Glutamatergic neuron (in vitro differentiated cells): ENCODE measurements around the gene ANO7. TPM values are rescaled to one million over a fixed set of nuclear protein-coding genes. Genes with fewer than 3 reads are reported as not detected.
A peak's percentile ranks its signal among the peaks of the same experiment; 100 is the strongest.

Experiments
- DNase-seq: peaks from one replicate; pipeline ENCODE4 v3.0.0; 2022
- H3K27ac Mint-ChIP-seq: one replicate; pipeline ENCODE4 v1.8.0; 2020; ENCODE audit warnings: mild to moderate bottlenecking, mixed read lengths, inconsistent platforms; ENCODE audit not compliant: unreplicated experiment
- H3K27me3 Mint-ChIP-seq: one replicate; pipeline ENCODE4 v1.8.0; 2020; ENCODE audit warnings: mild to moderate bottlenecking, moderate library complexity, mixed read lengths, inconsistent platforms; ENCODE audit not compliant: unreplicated experiment
- H3K36me3 Mint-ChIP-seq: one replicate; pipeline ENCODE4 v1.8.0; 2020; ENCODE audit warnings: mild to moderate bottlenecking, mixed read lengths, inconsistent platforms; ENCODE audit not compliant: unreplicated experiment
- H3K4me1 Mint-ChIP-seq: one replicate; pipeline ENCODE4 v1.8.0; 2020; ENCODE audit warnings: mild to moderate bottlenecking, low read depth, mixed read lengths, inconsistent platforms; ENCODE audit not compliant: unreplicated experiment
- H3K4me3 Mint-ChIP-seq: one replicate; pipeline ENCODE4 v1.8.0; 2020; ENCODE audit warnings: mild to moderate bottlenecking, mixed read lengths, inconsistent platforms; ENCODE audit not compliant: unreplicated experiment
- H3K9me3 Mint-ChIP-seq: one replicate; pipeline ENCODE4 v1.8.0; 2020; ENCODE audit warnings: mild to moderate bottlenecking, moderate library complexity, mixed read lengths, inconsistent platforms; ENCODE audit not compliant: unreplicated experiment
- CTCF ChIP-seq: fragments of 200-600 bp; sonication (generic); IDR thresholded peaks from one replicate; pipeline ENCODE4 v1.5.0; 2021; ENCODE audit not compliant: partially characterized antibody, unreplicated experiment
- total RNA-seq: library from RNA; stranded (reverse); fragmentation: NEBNext Ultra II Directional; extraction: Animal tissue kit (Norgen Biotek cat#: 25700); gene quantifications from one replicate; pipeline ENCODE4 v1.2.1, GENCODE V29; 2021; ENCODE audit not compliant: unreplicated experiment

Gene ANO7
- total RNA-seq, 1 donor from 2014 or later, result 2.6 TPM

GRCh38 chr2:241148891-241149674 lies 39.4 kb upstream of the ANO7 start, which contains the start of gene PASK:
Gene PASK, minus strand, starts transcription at chr2:241149472. Its CDS starts 6,440 bp downstream, at chr2:241143032.
- peak; percentile 94 for DNase-seq
- peak within 1 kb of the TSS; percentile 89 for H3K27ac Mint-ChIP-seq
- peaks cover 10% of the 10 kb centered on the region for H3K4me1 Mint-ChIP-seq

GRCh38 chr2:241149675-241149924 lies 38.9 kb upstream of the ANO7 start:
- Mint-ChIP-seq H3K4me3 (peak overlapping the region; percentile 99), H3K9me3 (peaks cover 7% of the 10 kb centered on the region), H3K36me3 (peaks cover 5% of the 10 kb centered on the region)

More at GRCh38 chr2:241148891-241149674, 39.4 kb upstream of the ANO7 start, which contains the start of gene PASK:
- TF ChIP-seq CTCF, result no peak
- peaks cover 7% of the 10 kb centered on the region for H3K9me3 Mint-ChIP-seq
- H3K27me3 Mint-ChIP-seq, result peaks cover 4% of the 10 kb centered on the region
- H3K4me3 Mint-ChIP-seq, result peak within 1 kb of the TSS; percentile 99
- H3K36me3 Mint-ChIP-seq, result peaks cover 5% of the 10 kb centered on the region

GRCh38 chr2:241149925-241150659 lies 38.4 kb upstream of the ANO7 start, which contains the start of gene PPP1R7:
Gene PPP1R7, plus strand, starts transcription at chr2:241150467. Its CDS starts 29 bp downstream, at chr2:241150496.
- Mint-ChIP-seq H3K9me3 (peaks cover 7% of the 10 kb centered on the region), H3K4me3 (peak within 1 kb of the TSS; percentile 99), H3K27me3 (peaks cover 4% of the 10 kb centered on the region), H3K36me3 (peaks cover 5% of the 10 kb centered on the region), H3K27ac (peak within 1 kb of the TSS; percentile 89), H3K4me1 (peaks cover 10% of the 10 kb centered on the region)
- TF ChIP-seq CTCF, result no peak
- DNase-seq, result peak; percentile 95

More at GRCh38 chr2:241149675-241149924, 38.9 kb upstream of the ANO7 start:
- Mint-ChIP-seq H3K4me1 (peaks cover 10% of the 10 kb centered on the region), H3K27ac (peak overlapping the region; percentile 66), H3K27me3 (peaks cover 4% of the 10 kb centered on the region)
- TF ChIP-seq CTCF, result no peak
- DNase-seq, result no peak

- H3K9me3 Mint-ChIP-seq, result peaks cover 7% of the 10 kb centered on the region
- no peak for TF ChIP-seq CTCF
- H3K4me1 Mint-ChIP-seq, result peaks cover 10% of the 10 kb centered on the region
- H3K27ac Mint-ChIP-seq, result peak overlapping the region; percentile 82
- H3K4me3 Mint-ChIP-seq, result peak overlapping the region; percentile 99
- peaks cover 5% of the 10 kb centered on the region for H3K36me3 Mint-ChIP-seq
- H3K27me3 Mint-ChIP-seq, result peaks cover 4% of the 10 kb centered on the region
- no peak for DNase-seq
These were observed 37.6 kb upstream of the ANO7 start for GRCh38 chr2:241150660-241151530.
